HCEC 1CT (cell line): ENCODE data around the gene FBXW4.

ENCODE experiments used
- DNase-seq: peaks from one replicate; pipeline ENCODE4 v3.0.0-alpha.2; 2017

FBXW4 gene

GRCh38 chr10:101694674-101695403 lies at the start of gene FBXW4:
FBXW4 (minus strand) TSS chr10:101695170; CDS start chr10:101695105, 65 bp downstream.
- peak; percentile 20 for DNase-seq

GRCh38 chr10:101744267-101744666 lies 49.3 kb upstream of the FBXW4 start:
- no peak for DNase-seq

GRCh38 chr10:101741938-101742337 lies 47.0 kb upstream of the FBXW4 start:
- DNase-seq, result no peak

GRCh38 chr10:101736666-101737065 lies 41.7 kb upstream of the FBXW4 start:
- DNase-seq, result no peak

GRCh38 chr10:101732096-101732495 lies 37.1 kb upstream of the FBXW4 start:
- DNase-seq, result no peak

GRCh38 chr10:101726115-101726387 lies 31.1 kb upstream of the FBXW4 start:
- no peak for DNase-seq

GRCh38 chr10:101725296-101726114 lies 30.5 kb upstream of the FBXW4 start:
- DNase-seq, result no peak

- no peak for DNase-seq
Measured at GRCh38 chr10:101724446-101724845, 29.5 kb upstream of the FBXW4 start.

GRCh38 chr10:101723176-101723575 lies 28.2 kb upstream of the FBXW4 start:
- DNase-seq, result no peak

GRCh38 chr10:101721806-101722205 lies 26.8 kb upstream of the FBXW4 start:
- no peak for DNase-seq

GRCh38 chr10:101720606-101721230 lies 25.7 kb upstream of the FBXW4 start:
- DNase-seq, result no peak

GRCh38 chr10:101718690-101719275 lies 23.8 kb upstream of the FBXW4 start:
- DNase-seq, result no peak

- DNase-seq, result no peak
Measured at GRCh38 chr10:101716891-101717659, 22.1 kb upstream of the FBXW4 start.

GRCh38 chr10:101712997-101713396 lies 18.0 kb upstream of the FBXW4 start:
- no peak for DNase-seq

GRCh38 chr10:101710793-101711192 lies 15.8 kb upstream of the FBXW4 start:
- DNase-seq, result no peak

- DNase-seq, result no peak
Measured at GRCh38 chr10:101710059-101710695, 15.2 kb upstream of the FBXW4 start.

GRCh38 chr10:101709359-101710058 lies 14.5 kb upstream of the FBXW4 start:
- peak; percentile 20 for DNase-seq

- DNase-seq, result no peak
Measured at GRCh38 chr10:101708870-101709269, 13.9 kb upstream of the FBXW4 start.

GRCh38 chr10:101708073-101708472 lies 13.1 kb upstream of the FBXW4 start:
- no peak for DNase-seq

- no peak for DNase-seq
Measured at GRCh38 chr10:101704331-101704730, 9.4 kb upstream of the FBXW4 start.

- DNase-seq, result no peak
Measured at GRCh38 chr10:101696632-101697031, 1.7 kb upstream of the FBXW4 start.
